ENCODE results near the gene NKAP. TPM values are rescaled to one million over a fixed set of nuclear protein-coding genes. Genes with fewer than 3 reads are reported as not detected.

The NKAP gene
- total and polyA plus RNA-seq, 2 donors (not counting 1 experiment from before 2014, with no cell fraction given) = 2.3 to 17.9 TPM

DNA sequence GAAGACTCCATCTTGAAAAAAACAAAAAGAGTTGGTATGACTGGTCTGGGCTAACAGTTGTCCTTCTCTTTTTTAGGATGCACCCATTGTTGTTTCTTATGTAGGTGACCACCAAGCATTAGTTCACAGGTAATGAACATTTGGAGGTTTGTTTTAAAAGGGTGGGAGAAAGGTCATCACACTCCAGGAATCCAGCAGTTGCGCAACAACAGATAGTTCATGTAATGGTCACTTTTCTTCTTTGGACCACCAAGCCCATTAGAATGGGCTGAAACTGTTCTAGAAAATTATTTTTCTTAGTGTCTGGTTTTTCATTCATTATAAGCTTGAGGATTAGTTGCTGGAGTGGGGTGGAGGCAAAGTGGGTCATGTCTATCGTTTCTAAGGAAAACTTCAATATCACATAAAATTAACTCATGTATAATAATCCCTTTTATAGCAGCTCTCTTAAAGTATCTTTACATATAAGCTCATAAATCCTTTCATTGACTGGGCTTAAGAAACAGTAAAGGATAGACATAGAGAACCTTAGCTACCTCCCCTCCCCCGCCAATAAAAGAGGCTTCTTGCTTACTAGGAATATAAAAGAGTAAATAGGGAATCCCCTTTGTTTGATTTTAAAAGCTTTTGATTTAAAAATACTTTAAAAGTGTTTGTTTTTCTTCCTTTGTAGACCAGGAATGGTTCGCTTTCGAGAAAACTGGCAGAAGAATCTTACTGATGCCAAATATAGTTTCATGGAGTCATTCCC lies 23.5 kb downstream of the NKAP start:
- Histone ChIP-seq H3K79me2 (ENCODE audit: control insufficient read depth, insufficient read depth, low read length) (no peaks in the 10 kb centered on the region), H4K20me1 (ENCODE audit: control insufficient read depth, insufficient read depth, low read length, poor library complexity, severe bottlenecking) (no peaks in the 10 kb centered on the region), H3K9me3 (ENCODE audit: control extremely low read depth in 1 of 3, control insufficient read depth in 2 of 3, insufficient read depth in 1 of 3, low read length in 2 of 3) (no peaks in the 10 kb centered on the region), H3K4me2 (replicated peaks; ENCODE audit: low read depth, low read length, poor library complexity, severe bottlenecking) (no peak overlapping the region), H3K4me1 (ENCODE audit: control insufficient read depth in 2 of 2, insufficient read depth in 2 of 2, low read length in 2 of 2) (no peaks in the 10 kb centered on the region), H3K9ac (ENCODE audit: low read length) (no peak overlapping the region), H2AFZ (ENCODE audit: insufficient read depth, low read depth, low read length, poor library complexity, severe bottlenecking) (no peak overlapping the region), H3K27ac (ENCODE audit: low read length in 2 of 2) (no peak overlapping the region), H3K27me3 (replicated peaks in 1 of 4; ENCODE audit: control extremely low read depth in 1 of 4, control insufficient read depth in 3 of 4, insufficient read depth in 4 of 4, low read length in 3 of 4) (no peaks in the 10 kb centered on the region), H3K4me3 (ENCODE audit: control extremely low read depth in 1 of 5, extremely low read depth in 1 of 5, insufficient read depth in 1 of 5, low read depth in 2 of 5, low read length in 4 of 5) (no peak overlapping the region), H3K36me3 (replicated peaks in 1 of 2; ENCODE audit: control extremely low read depth in 1 of 2, control insufficient read depth in 1 of 2, extremely low read depth in 1 of 2, insufficient read depth in 2 of 2, low read length in 1 of 2) (no peaks in the 10 kb centered on the region)
- H3K27me3 Mint-ChIP-seq = no peaks in the 10 kb centered on the region
- CTCF ChIA-PET = no interaction called here
- intact Hi-C loops (cut with micrococcal nuclease) = no loop called here
- no peak overlapping the region for H3K27ac Mint-ChIP-seq
- H3K4me3 Mint-ChIP-seq = no peak overlapping the region
- DNase-seq = no peak
- TF ChIP-seq EZH2 (IDR thresholded peaks at IDR 0.05; ENCODE audit: borderline replicate concordance, insufficient read depth, low read depth, low read length, poor library complexity, severe bottlenecking) = no peak
- TF ChIP-seq, protein P1, sequence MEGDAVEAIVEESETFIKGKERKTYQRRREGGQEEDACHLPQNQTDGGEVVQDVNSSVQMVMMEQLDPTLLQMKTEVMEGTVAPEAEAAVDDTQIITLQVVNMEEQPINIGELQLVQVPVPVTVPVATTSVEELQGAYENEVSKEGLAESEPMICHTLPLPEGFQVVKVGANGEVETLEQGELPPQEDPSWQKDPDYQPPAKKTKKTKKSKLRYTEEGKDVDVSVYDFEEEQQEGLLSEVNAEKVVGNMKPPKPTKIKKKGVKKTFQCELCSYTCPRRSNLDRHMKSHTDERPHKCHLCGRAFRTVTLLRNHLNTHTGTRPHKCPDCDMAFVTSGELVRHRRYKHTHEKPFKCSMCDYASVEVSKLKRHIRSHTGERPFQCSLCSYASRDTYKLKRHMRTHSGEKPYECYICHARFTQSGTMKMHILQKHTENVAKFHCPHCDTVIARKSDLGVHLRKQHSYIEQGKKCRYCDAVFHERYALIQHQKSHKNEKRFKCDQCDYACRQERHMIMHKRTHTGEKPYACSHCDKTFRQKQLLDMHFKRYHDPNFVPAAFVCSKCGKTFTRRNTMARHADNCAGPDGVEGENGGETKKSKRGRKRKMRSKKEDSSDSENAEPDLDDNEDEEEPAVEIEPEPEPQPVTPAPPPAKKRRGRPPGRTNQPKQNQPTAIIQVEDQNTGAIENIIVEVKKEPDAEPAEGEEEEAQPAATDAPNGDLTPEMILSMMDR (IDR thresholded peaks at IDR 0.05) = no peak
- ATAC-seq (ENCODE audit: low read depth) = no peak
- no peaks in the 10 kb centered on the region for H3K9me3 Mint-ChIP-seq (ENCODE audit: insufficient read depth)
- POLR2A ChIA-PET = no interaction called here
- whole genome bisulfite sequencing (ENCODE audit: insufficient coverage) = no CpG with 5 or more reads among the region's 5 CpGs
- H3K4me1 Mint-ChIP-seq = no peaks in the 10 kb centered on the region

DNA sequence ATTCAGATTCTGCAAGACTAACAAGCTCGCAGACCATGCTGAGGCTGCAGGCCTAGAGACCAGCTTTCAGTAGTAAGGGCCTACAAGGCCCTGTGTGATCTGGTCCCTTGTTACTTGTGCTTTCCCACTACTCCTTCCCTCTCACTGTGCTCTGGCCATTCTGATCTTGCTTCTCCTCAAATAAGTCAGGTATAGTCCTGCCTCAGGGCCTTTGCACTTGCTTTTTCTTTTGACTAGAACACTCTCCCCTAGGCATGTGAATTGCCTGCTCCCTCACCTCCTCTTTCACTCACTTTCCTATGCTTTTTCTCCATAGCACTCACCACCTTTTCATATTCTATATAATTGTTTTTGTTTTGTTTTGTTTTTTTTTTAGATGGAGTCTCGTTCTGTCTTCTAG lies 25.7 kb downstream of the NKAP start:
- Histone ChIP-seq H3K36me3 (replicated peaks in 1 of 2; ENCODE audit: control extremely low read depth in 1 of 2, control insufficient read depth in 1 of 2, extremely low read depth in 1 of 2, insufficient read depth in 2 of 2, low read length in 1 of 2) (no peaks in the 10 kb centered on the region), H3K4me3 (ENCODE audit: control extremely low read depth in 1 of 5, extremely low read depth in 1 of 5, insufficient read depth in 1 of 5, low read depth in 2 of 5, low read length in 4 of 5) (no peak overlapping the region), H3K9ac (ENCODE audit: low read length) (no peak overlapping the region), H2AFZ (ENCODE audit: insufficient read depth, low read depth, low read length, poor library complexity, severe bottlenecking) (no peak overlapping the region), H3K79me2 (ENCODE audit: control insufficient read depth, insufficient read depth, low read length) (no peaks in the 10 kb centered on the region), H3K27ac (ENCODE audit: low read length in 2 of 2) (no peak overlapping the region), H3K27me3 (replicated peaks in 1 of 4; ENCODE audit: control extremely low read depth in 1 of 4, control insufficient read depth in 3 of 4, insufficient read depth in 4 of 4, low read length in 3 of 4) (no peaks in the 10 kb centered on the region), H3K4me2 (replicated peaks; ENCODE audit: low read depth, low read length, poor library complexity, severe bottlenecking) (no peak overlapping the region), H3K4me1 (ENCODE audit: control insufficient read depth in 2 of 2, insufficient read depth in 2 of 2, low read length in 2 of 2) (no peaks in the 10 kb centered on the region), H4K20me1 (ENCODE audit: control insufficient read depth, insufficient read depth, low read length, poor library complexity, severe bottlenecking) (no peaks in the 10 kb centered on the region), H3K9me3 (ENCODE audit: control extremely low read depth in 1 of 3, control insufficient read depth in 2 of 3, insufficient read depth in 1 of 3, low read length in 2 of 3) (no peaks in the 10 kb centered on the region)
- DNase-seq (no peak), ATAC-seq (ENCODE audit: low read depth) (no peak)
- H3K9me3 Mint-ChIP-seq (ENCODE audit: insufficient read depth) = no peaks in the 10 kb centered on the region
- ChIA-PET POLR2A (no interaction called here), CTCF (no interaction called here)
- no peaks in the 10 kb centered on the region for H3K27me3 Mint-ChIP-seq
- TF ChIP-seq, protein P1 (IDR thresholded peaks at IDR 0.05) = no peak
- TF ChIP-seq EZH2 (IDR thresholded peaks at IDR 0.05; ENCODE audit: borderline replicate concordance, insufficient read depth, low read depth, low read length, poor library complexity, severe bottlenecking) = no peak
- H3K27ac Mint-ChIP-seq = no peak overlapping the region
- H3K4me3 Mint-ChIP-seq = no peak overlapping the region
- no peaks in the 10 kb centered on the region for H3K4me1 Mint-ChIP-seq
- 100% methylated on average over 1 of the region's 2 CpGs for WGBS (ENCODE audit: insufficient coverage)
- intact Hi-C loops (cut with micrococcal nuclease) = no loop called here

All from B cell (primary cell).